ENCODE measurements around the gene LGR4. TPM values are rescaled to one million over a fixed set of nuclear protein-coding genes. Genes with fewer than 3 reads are reported as not detected.

The LGR4 gene
- total and polyA plus RNA-seq, 10 donors = 1.5 to 47.2 (median 27.0) TPM

- Histone ChIP-seq H3K27ac (peak overlapping the region in 1 of 8 donors; percentile 54), H3K4me1 (peaks cover 0 to 22% (median 2%) of the 10 kb centered on the region in 6 donors), H3K36me3 (no peaks in the 10 kb centered on the region), H3K4me3 (no peak overlapping the region), H3K27me3 (replicated peaks in 1 of 7) (no peaks in the 10 kb centered on the region), H3K9me3 (no peaks in the 10 kb centered on the region)
- no peak for DNase-seq
- intact Hi-C loops (cut with DNase I; ENCODE audit: low total_unique reads) = no loop called here
- no peak for TF ChIP-seq CTCF (IDR thresholded peaks at IDR 0.05 in 8 of 11, conservative IDR thresholded peaks at IDR 0.05 in 3 of 11)
- TF ChIP-seq POLR2AphosphoS5 (IDR thresholded peaks at IDR 0.05) = no peak
- no peak for TF ChIP-seq POLR2A (IDR thresholded peaks at IDR 0.05)
- 48 to 82% (median 75%) methylated on average over 3 of the region's 3 CpGs for WGBS, 5 donors
Observed at GRCh38 chr11:27355575-27356104, 117.0 kb downstream of the LGR4 start.

- H3K4me3 ChIP-seq = no peak overlapping the region
- H3K4me1 ChIP-seq = peaks cover 0 to 22% (median 2%) of the 10 kb centered on the region in 6 donors
- H3K9me3 ChIP-seq = no peaks in the 10 kb centered on the region
- intact Hi-C loops (cut with DNase I; ENCODE audit: low total_unique reads) = no loop called here
- WGBS, 5 donors = 41 to 63% (median 49%) methylated on average over 5 of the region's 5 CpGs
- H3K27ac ChIP-seq = peak overlapping the region in 4 of 8 donors; percentile 39 to 54 (median 46)
- DNase-seq = no peak
- H3K27me3 ChIP-seq (replicated peaks in 1 of 7) = no peaks in the 10 kb centered on the region
- H3K36me3 ChIP-seq = peaks cover 0 to 6% (median 0%) of the 10 kb centered on the region in 6 donors
- no peak for TF ChIP-seq POLR2A (IDR thresholded peaks at IDR 0.05)
- no peak for TF ChIP-seq CTCF (IDR thresholded peaks at IDR 0.05 in 8 of 11, conservative IDR thresholded peaks at IDR 0.05 in 3 of 11)
- no peak for TF ChIP-seq POLR2AphosphoS5 (IDR thresholded peaks at IDR 0.05)
Observed at GRCh38 chr11:27354359-27354965, 118.1 kb downstream of the LGR4 start.

- no peak for TF ChIP-seq POLR2A (IDR thresholded peaks at IDR 0.05)
- no peak for TF ChIP-seq CTCF (IDR thresholded peaks at IDR 0.05 in 8 of 11, conservative IDR thresholded peaks at IDR 0.05 in 3 of 11)
- TF ChIP-seq POLR2AphosphoS5 (IDR thresholded peaks at IDR 0.05) = no peak
- Histone ChIP-seq H3K4me1 (peaks cover 0 to 22% (median 2%) of the 10 kb centered on the region in 6 donors), H3K36me3 (peaks cover 0 to 6% (median 0%) of the 10 kb centered on the region in 6 donors), H3K27ac (peak overlapping the region in 3 of 8 donors; percentile 39 to 54 (median 41)), H3K9me3 (no peaks in the 10 kb centered on the region), H3K4me3 (no peak overlapping the region), H3K27me3 (replicated peaks in 1 of 7) (no peaks in the 10 kb centered on the region)
- DNase-seq = no peak
- WGBS, 5 donors = 70 to 93% (median 91%) methylated on average over 2 of the region's 2 CpGs
- intact Hi-C loops (cut with DNase I; ENCODE audit: low total_unique reads) = no loop called here
Observed at GRCh38 chr11:27353593-27354358, 118.8 kb downstream of the LGR4 start.

- intact Hi-C loops (cut with DNase I; ENCODE audit: low total_unique reads) = no loop called here
Observed at GRCh38 chr11:27352781-27353180, 119.8 kb downstream of the LGR4 start.

More at GRCh38 chr11:27352781-27353180, 119.8 kb downstream of the LGR4 start:
- no peak for TF ChIP-seq POLR2AphosphoS5 (IDR thresholded peaks at IDR 0.05)
- TF ChIP-seq CTCF (IDR thresholded peaks at IDR 0.05 in 8 of 11, conservative IDR thresholded peaks at IDR 0.05 in 3 of 11) = no peak
- no peak for TF ChIP-seq POLR2A (IDR thresholded peaks at IDR 0.05)
- DNase-seq = no peak
- peaks cover 0 to 16% (median 0%) of the 10 kb centered on the region in 6 donors for H3K4me1 ChIP-seq
- H3K27me3 ChIP-seq (replicated peaks in 1 of 7) = no peaks in the 10 kb centered on the region
- WGBS, 5 donors = 95 to 99% (median 96%) methylated on average over 2 of the region's 2 CpGs
- H3K9me3 ChIP-seq = no peaks in the 10 kb centered on the region
- H3K4me3 ChIP-seq = no peak overlapping the region
- no peak overlapping the region for H3K27ac ChIP-seq
- H3K36me3 ChIP-seq = peaks cover 0 to 6% (median 0%) of the 10 kb centered on the region in 6 donors
